ENCODE measurements around the gene LGALS3BP.

DNA sequence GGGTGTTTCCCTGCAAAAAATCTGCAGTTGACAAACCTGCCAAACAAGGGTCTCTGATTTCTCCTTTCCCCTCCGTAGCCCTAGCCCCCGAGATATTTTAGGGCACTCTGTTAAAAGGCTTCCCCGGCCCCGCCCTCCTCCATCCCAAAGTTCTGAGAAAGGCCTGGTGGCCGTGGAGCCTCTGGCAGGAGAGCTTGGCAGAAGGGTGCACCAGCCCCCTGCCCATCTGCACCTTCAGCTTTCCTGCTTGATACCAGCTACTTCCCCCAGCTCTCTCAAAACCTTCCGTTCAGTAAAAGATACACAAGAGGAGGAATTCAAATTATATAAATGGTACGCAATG lies 30.6 kb upstream of the LGALS3BP start:
- TF ChIP-seq, protein P1, sequence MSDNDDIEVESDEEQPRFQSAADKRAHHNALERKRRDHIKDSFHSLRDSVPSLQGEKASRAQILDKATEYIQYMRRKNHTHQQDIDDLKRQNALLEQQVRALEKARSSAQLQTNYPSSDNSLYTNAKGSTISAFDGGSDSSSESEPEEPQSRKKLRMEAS (IDR thresholded peaks at IDR 0.05): no peak
- no peak for TF ChIP-seq CREB1 (IDR thresholded peaks at IDR 0.05; ENCODE audit: low read depth)
- no peak for TF ChIP-seq NFIC (IDR thresholded peaks at IDR 0.05)
- TF ChIP-seq TAF1 (IDR thresholded peaks at IDR 0.05; ENCODE audit: low read depth): no peak
- no peak for TF ChIP-seq YY1 (IDR thresholded peaks at IDR 0.05; ENCODE audit: low read depth)
- no peak for TF ChIP-seq EP300 (IDR thresholded peaks at IDR 0.05; ENCODE audit: borderline replicate concordance)
- TF ChIP-seq, protein P2, sequence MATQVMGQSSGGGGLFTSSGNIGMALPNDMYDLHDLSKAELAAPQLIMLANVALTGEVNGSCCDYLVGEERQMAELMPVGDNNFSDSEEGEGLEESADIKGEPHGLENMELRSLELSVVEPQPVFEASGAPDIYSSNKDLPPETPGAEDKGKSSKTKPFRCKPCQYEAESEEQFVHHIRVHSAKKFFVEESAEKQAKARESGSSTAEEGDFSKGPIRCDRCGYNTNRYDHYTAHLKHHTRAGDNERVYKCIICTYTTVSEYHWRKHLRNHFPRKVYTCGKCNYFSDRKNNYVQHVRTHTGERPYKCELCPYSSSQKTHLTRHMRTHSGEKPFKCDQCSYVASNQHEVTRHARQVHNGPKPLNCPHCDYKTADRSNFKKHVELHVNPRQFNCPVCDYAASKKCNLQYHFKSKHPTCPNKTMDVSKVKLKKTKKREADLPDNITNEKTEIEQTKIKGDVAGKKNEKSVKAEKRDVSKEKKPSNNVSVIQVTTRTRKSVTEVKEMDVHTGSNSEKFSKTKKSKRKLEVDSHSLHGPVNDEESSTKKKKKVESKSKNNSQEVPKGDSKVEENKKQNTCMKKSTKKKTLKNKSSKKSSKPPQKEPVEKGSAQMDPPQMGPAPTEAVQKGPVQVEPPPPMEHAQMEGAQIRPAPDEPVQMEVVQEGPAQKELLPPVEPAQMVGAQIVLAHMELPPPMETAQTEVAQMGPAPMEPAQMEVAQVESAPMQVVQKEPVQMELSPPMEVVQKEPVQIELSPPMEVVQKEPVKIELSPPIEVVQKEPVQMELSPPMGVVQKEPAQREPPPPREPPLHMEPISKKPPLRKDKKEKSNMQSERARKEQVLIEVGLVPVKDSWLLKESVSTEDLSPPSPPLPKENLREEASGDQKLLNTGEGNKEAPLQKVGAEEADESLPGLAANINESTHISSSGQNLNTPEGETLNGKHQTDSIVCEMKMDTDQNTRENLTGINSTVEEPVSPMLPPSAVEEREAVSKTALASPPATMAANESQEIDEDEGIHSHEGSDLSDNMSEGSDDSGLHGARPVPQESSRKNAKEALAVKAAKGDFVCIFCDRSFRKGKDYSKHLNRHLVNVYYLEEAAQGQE (IDR thresholded peaks at IDR 0.05; ENCODE audit: low read depth): no peak
- no peak for TF ChIP-seq USF1 (IDR thresholded peaks at IDR 0.05)
- TF ChIP-seq TEAD4 (IDR thresholded peaks at IDR 0.05): no peak
